CD4-positive, alpha-beta T cell treated with Interleukin-15 for 1 hour (primary cell): ENCODE data around the gene RANBP9.
A peak's percentile ranks its signal among the peaks of the same experiment; 100 is the strongest.

Source experiments
- DNase-seq: peaks from one replicate; pipeline ENCODE4 v3.0.0-alpha.2; 2020

RANBP9 gene

GRCh38 chr6:13591205-13591921 is 120.3 kb downstream of the RANBP9 start:
- no peak for DNase-seq

GRCh38 chr6:13590574-13591153 is 121.0 kb downstream of the RANBP9 start:
- DNase-seq, result no peak

GRCh38 chr6:13589801-13590200 is 121.8 kb downstream of the RANBP9 start:
- no peak for DNase-seq

GRCh38 chr6:13586603-13587542 is 124.8 kb downstream of the RANBP9 start:
- DNase-seq, result no peak

GRCh38 chr6:13581700-13582229 is 129.9 kb downstream of the RANBP9 start:
- DNase-seq, result no peak

- no peak for DNase-seq
Observed at GRCh38 chr6:13579911-13580310, 131.7 kb downstream of the RANBP9 start.

GRCh38 chr6:13577926-13578325 is 133.7 kb downstream of the RANBP9 start:
- no peak for DNase-seq

GRCh38 chr6:13576017-13576416 is 135.6 kb downstream of the RANBP9 start:
- DNase-seq, result no peak

GRCh38 chr6:13575377-13575775 is 136.3 kb downstream of the RANBP9 start:
- DNase-seq, result no peak

GRCh38 chr6:13574571-13575376 is 136.9 kb downstream of the RANBP9 start, which contains the start of gene SIRT5:
SIRT5 (plus strand) TSS chr6:13574601; CDS start chr6:13584111, 9,510 bp downstream.
- DNase-seq, result peak; percentile 77

- DNase-seq, result peak; percentile 96
Observed at GRCh38 chr6:13574149-13574570, 137.5 kb downstream of the RANBP9 start.

- peak; percentile 26 for DNase-seq
Observed at GRCh38 chr6:13573669-13574110, 137.9 kb downstream of the RANBP9 start.

- no peak for DNase-seq
Observed at GRCh38 chr6:13572951-13573654, 138.5 kb downstream of the RANBP9 start.

- DNase-seq, result no peak
Observed at GRCh38 chr6:13572240-13572639, 139.4 kb downstream of the RANBP9 start.
